Prostate gland (tissue), 2 donors: ENCODE measurements around the gene BCCIP. TPM values are rescaled to one million over a fixed set of nuclear protein-coding genes. Genes with fewer than 3 reads are reported as not detected.

Source experiments
- DNase-seq: peaks from one replicate; pipeline ENCODE4 v3.0.0-alpha.2; 2019; ENCODE audit warnings: low spot score
- H3K27ac ChIP-seq, 2 donors: fragments of 200-600 bp; sonication (generic); 2 replicates each; pipeline ENCODE4 v1.5.1; 2017 to 2019
- H3K27me3 ChIP-seq: fragments of 200-600 bp; sonication (generic); replicated peaks from 2 replicates; pipeline ENCODE4 v1.5.1; 2019; ENCODE audit not compliant: insufficient read depth
- H3K36me3 ChIP-seq, 2 donors: fragments of 200-600 bp; sonication (generic); 1 replicate in 1 of 2; 2 replicates in 1 of 2; pipeline versions ENCODE4 v1.5.1 to v1.8.1; 2017 to 2019
- H3K4me1 ChIP-seq: fragments of 200-600 bp; sonication (generic); replicated peaks from 2 replicates; pipeline ENCODE4 v1.5.1; 2019
- H3K4me3 ChIP-seq, 2 donors: fragments of 200-600 bp; sonication (generic); 2 replicates each; pipeline ENCODE4 v1.5.1; 2017 to 2019
- H3K9me3 ChIP-seq: fragments of 200-600 bp; sonication (generic); 2 replicates; pipeline ENCODE4 v1.5.1; 2017
- POLR2A ChIP-seq: fragments of 450-650 bp; IDR thresholded peaks from one replicate; pipeline ENCODE4 v1.6.1; 2016; ENCODE audit warnings: antibody characterized with exemption, mild to moderate bottlenecking
- POLR2AphosphoS5 ChIP-seq: sonication (generic); formaldehyde crosslinking; IDR thresholded peaks from one replicate; pipeline ENCODE4 v1.6.1; 2017; ENCODE audit warnings: antibody characterized with exemption
- WGBS: methylation state at CpG from one replicate; pipeline ENCODE4 v1.1.5; 2018; 5-methylcytosine and 5-hydroxymethylcytosine counted together
- intact Hi-C: fragments of 100-400 bp; cut with DNase I; formaldehyde crosslinking; loops from one replicate; pipeline ENCODE4 v1.14.2; 2022
- total RNA-seq, 2 donors: library from RNA; depleted of rRNA; stranded (reverse); fragments of >200 nt; gene quantifications; one replicate each; pipeline ENCODE4 v1.1.0, GENCODE V29; 2016
- TF ChIP-seq, protein P1 (sequence below), 4 experiments: fragments of 200-600 bp in 2 of 4; fragments of 450-650 bp in 2 of 4; sonication (generic) in 2 of 4; IDR thresholded peaks; 1 replicate in 3 of 4; 2 replicates in 1 of 4; pipeline ENCODE4 v1.5.1; 2016 to 2019; ENCODE audit warnings: antibody characterized with exemption in 4 of 4, mild to moderate bottlenecking in 2 of 4, moderate library complexity in 2 of 4

The BCCIP gene
- total RNA-seq, 2 donors from 2014 or later = 38.9 to 43.4 TPM

DNA sequence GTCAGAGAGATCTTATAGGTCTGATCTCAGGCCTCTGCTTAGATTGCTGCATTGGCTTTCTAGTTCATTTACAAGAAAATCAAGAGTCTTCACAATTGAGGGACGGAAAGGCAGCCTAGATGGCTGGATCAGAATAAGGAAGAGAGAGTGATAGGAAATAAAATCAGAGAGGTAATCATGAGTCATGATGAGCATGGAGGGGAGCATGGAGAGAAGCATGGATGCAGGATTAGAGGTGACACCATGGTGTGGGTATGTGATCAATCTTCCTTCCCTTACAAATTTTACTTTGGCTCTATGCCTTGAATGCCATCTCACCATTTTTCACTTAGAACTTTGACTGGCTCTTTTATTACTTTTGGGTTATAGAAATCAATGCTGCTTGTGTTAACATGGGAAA, 1.4 kb downstream of the BCCIP start:
- no peak for TF ChIP-seq POLR2A
- TF ChIP-seq, protein P1, sequence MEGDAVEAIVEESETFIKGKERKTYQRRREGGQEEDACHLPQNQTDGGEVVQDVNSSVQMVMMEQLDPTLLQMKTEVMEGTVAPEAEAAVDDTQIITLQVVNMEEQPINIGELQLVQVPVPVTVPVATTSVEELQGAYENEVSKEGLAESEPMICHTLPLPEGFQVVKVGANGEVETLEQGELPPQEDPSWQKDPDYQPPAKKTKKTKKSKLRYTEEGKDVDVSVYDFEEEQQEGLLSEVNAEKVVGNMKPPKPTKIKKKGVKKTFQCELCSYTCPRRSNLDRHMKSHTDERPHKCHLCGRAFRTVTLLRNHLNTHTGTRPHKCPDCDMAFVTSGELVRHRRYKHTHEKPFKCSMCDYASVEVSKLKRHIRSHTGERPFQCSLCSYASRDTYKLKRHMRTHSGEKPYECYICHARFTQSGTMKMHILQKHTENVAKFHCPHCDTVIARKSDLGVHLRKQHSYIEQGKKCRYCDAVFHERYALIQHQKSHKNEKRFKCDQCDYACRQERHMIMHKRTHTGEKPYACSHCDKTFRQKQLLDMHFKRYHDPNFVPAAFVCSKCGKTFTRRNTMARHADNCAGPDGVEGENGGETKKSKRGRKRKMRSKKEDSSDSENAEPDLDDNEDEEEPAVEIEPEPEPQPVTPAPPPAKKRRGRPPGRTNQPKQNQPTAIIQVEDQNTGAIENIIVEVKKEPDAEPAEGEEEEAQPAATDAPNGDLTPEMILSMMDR (IDR thresholded peaks at IDR 0.05) = no peak
- no peak for TF ChIP-seq POLR2AphosphoS5
- Histone ChIP-seq H3K27ac (no peak overlapping the region), H3K36me3 (peaks cover 0 to 4% of the 10 kb centered on the region in 2 donors), H3K9me3 (no peaks in the 10 kb centered on the region), H3K4me3 (peak overlapping the region in 1 of 2 donors; percentile 86), H3K27me3 (no peaks in the 10 kb centered on the region), H3K4me1 (peaks cover 9% of the 10 kb centered on the region)
- WGBS = 90% methylated on average over 1 of the region's 1 CpG
- no peak for DNase-seq
- intact Hi-C loops = loop anchor here (10.0 kb wide), 1 partner anchor 660 kb away; the partner anchor contains the start of gene CTBP2

DNA sequence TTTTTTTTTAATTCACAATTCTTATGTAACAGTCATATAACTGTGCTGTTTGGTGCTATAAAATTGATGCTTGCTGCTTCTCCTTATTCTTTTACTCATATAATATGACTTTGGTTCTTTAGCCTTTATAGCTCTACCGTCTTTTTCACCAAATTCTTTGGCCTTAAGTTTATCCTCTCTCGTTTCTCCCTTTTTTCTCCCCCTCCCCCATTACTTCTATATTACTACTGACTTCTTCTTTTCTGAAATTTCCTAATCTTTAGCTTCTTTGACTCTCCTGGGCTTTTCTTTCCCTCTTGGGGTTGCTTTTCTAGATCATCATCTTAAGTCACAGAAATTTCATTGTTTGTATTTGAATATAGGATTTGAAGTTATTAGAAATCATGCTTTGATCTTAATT, 3.8 kb downstream of the BCCIP start:
- intact Hi-C loops = loop anchor here (10.0 kb wide), 1 partner anchor 662 kb away; the partner anchor contains the start of gene CTBP2
- peaks cover 9% of the 10 kb centered on the region for H3K4me1 ChIP-seq
- H3K27ac ChIP-seq = no peak overlapping the region
- DNase-seq = no peak
- peaks cover 0 to 4% of the 10 kb centered on the region in 2 donors for H3K36me3 ChIP-seq
- H3K27me3 ChIP-seq = no peaks in the 10 kb centered on the region
- WGBS = 82% methylated on average over 2 of the region's 2 CpGs
- no peak overlapping the region for H3K4me3 ChIP-seq
- TF ChIP-seq POLR2AphosphoS5 (no peak), POLR2A (no peak)
- TF ChIP-seq, protein P1 (IDR thresholded peaks at IDR 0.05) = no peak
- no peaks in the 10 kb centered on the region for H3K9me3 ChIP-seq

DNA sequence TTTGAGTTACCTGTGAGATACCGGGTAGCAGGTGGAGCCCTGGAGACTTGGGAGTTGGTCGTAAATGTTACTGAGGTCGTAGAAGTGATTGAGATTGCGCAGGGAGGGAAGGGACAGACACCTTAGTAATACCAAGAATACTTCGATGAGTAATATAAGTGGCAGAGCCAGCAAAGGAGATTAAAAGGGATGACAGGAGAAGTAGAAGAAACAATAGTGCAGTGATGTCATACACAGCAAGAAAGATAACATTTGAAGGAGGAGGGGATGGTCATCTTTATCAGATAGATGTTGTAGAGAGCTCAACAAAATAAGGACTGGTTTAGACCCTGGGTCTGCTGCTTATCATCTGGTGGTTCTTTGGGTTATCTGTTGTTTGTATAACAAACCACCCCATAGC, 5.0 kb downstream of the BCCIP start:
- H3K27me3 ChIP-seq = no peaks in the 10 kb centered on the region
- H3K9me3 ChIP-seq = no peaks in the 10 kb centered on the region
- no peak for DNase-seq
- intact Hi-C loops = loop anchor here (10.0 kb wide), 1 partner anchor 664 kb away; the partner anchor contains the start of gene CTBP2
- no peak overlapping the region for H3K4me3 ChIP-seq
- TF ChIP-seq POLR2A (no peak), POLR2AphosphoS5 (no peak)
- TF ChIP-seq, protein P1 (IDR thresholded peaks at IDR 0.05) = no peak
- peaks cover 0 to 4% of the 10 kb centered on the region in 2 donors for H3K36me3 ChIP-seq
- no peak overlapping the region for H3K27ac ChIP-seq
- WGBS = 79% methylated on average over 5 of the region's 5 CpGs
- peaks cover 9% of the 10 kb centered on the region for H3K4me1 ChIP-seq

DNA sequence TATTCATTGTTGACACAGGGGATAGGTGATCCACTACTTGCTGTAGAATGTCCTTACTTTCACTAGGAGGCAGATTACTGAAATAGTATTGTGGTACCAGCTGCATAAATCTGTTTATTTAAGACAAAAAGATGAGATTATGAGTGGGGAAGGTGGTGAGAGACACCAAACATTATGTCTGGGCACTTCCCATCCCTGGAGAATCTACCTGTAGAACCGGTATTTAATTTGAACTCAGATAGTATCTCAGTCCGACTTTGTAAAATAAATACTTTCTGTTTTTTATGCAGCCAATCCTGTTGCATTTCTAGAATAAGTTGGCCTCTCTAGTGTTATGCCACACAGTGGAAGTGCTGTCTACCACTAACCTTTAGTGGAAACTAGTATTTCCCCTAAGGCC, 13.4 kb downstream of the BCCIP start:
- no peaks in the 10 kb centered on the region for H3K4me1 ChIP-seq
- no peak for DNase-seq
- H3K27ac ChIP-seq = no peak overlapping the region
- 41% methylated on average over 2 of the region's 2 CpGs for WGBS
- no peak overlapping the region for H3K4me3 ChIP-seq
- intact Hi-C loops = no loop called here
- no peaks in the 10 kb centered on the region for H3K27me3 ChIP-seq
- TF ChIP-seq POLR2AphosphoS5 (peak; percentile 65), POLR2A (no peak)
- TF ChIP-seq, protein P1 (IDR thresholded peaks at IDR 0.05) = no peak
- peaks cover 0 to 8% of the 10 kb centered on the region in 2 donors for H3K36me3 ChIP-seq
- no peaks in the 10 kb centered on the region for H3K9me3 ChIP-seq

DNA sequence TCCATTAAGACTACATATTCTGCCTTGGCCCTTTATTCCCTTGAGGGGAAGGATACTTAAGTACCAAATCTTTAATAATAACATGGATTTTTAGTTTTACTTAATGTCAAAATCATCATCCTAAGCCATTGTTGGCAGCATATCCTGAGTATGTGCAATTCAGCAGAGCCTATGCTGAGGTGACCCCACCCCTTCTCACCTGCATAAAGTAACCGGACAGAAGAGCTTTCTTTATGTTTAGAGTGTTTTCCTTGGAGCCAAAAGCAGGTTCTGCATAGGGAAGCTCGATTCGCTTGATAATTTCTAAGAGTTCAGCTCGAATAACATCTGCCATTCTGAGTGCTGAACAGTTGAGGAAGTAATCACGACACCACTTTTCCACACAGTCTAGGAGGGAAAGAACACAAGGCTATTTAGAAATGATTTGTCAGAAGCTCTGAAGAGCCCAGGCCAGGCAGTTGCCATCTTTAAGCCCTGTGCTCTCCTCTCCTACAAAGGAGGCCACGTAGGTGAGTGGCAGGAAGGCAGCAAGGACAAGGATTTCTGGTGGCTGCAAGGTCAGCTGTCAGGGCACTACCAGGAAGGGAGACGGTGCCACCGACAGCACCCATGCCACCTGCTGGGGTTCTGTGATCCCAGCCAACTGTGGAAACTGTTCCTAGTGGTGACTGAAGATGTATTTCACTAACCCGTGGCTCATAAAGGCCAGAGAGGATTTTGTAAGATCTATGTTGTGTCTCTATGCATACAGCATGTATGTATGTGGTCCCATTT, 15.6 kb downstream of the BCCIP start:
- WGBS = 86% methylated on average over 9 of the region's 9 CpGs
- Histone ChIP-seq H3K9me3 (no peaks in the 10 kb centered on the region), H3K27ac (no peak overlapping the region), H3K36me3 (peaks cover 0 to 8% of the 10 kb centered on the region in 2 donors), H3K4me3 (no peak overlapping the region), H3K4me1 (no peaks in the 10 kb centered on the region), H3K27me3 (no peaks in the 10 kb centered on the region)
- intact Hi-C loops = no loop called here
- TF ChIP-seq POLR2AphosphoS5 (no peak), POLR2A (no peak)
- TF ChIP-seq, protein P1 (IDR thresholded peaks at IDR 0.05) = no peak
- no peak for DNase-seq
